Measurements from ENCODE around the gene YEATS4.

Gene YEATS4

GRCh38 chr12:69435644-69436043, 76.1 kb downstream of the YEATS4 start:
- DNase-seq (ENCODE audit: low read depth, low spot score) = peak; percentile 5
- TF ChIP-seq CTCF (IDR thresholded peaks at IDR 0.05; ENCODE audit: low read depth, low read length) = no peak
- H3K4me3 ChIP-seq (ENCODE audit: low read depth, low read length) = no peak overlapping the region
- in situ Hi-C loops (cut with HindIII; ENCODE audit: low sequenced_read_pairs) = no loop called here

- H3K4me3 ChIP-seq (ENCODE audit: low read depth, low read length) = no peak overlapping the region
- DNase-seq (ENCODE audit: low read depth, low spot score) = no peak
- in situ Hi-C loops (cut with HindIII; ENCODE audit: low sequenced_read_pairs) = no loop called here
- TF ChIP-seq CTCF (IDR thresholded peaks at IDR 0.05; ENCODE audit: low read depth, low read length) = no peak
Measured at GRCh38 chr12:69437073-69437472, 77.5 kb downstream of the YEATS4 start.

GRCh38 chr12:69438539-69438938, 79.0 kb downstream of the YEATS4 start:
- TF ChIP-seq CTCF (IDR thresholded peaks at IDR 0.05; ENCODE audit: low read depth, low read length) = no peak
- in situ Hi-C loops (cut with HindIII; ENCODE audit: low sequenced_read_pairs) = no loop called here
- no peak overlapping the region for H3K4me3 ChIP-seq (ENCODE audit: low read depth, low read length)
- DNase-seq (ENCODE audit: low read depth, low spot score) = no peak

- in situ Hi-C loops (cut with HindIII; ENCODE audit: low sequenced_read_pairs) = no loop called here
- H3K4me3 ChIP-seq (ENCODE audit: low read depth, low read length) = no peak overlapping the region
- DNase-seq (ENCODE audit: low read depth, low spot score) = no peak
- no peak for TF ChIP-seq CTCF (IDR thresholded peaks at IDR 0.05; ENCODE audit: low read depth, low read length)
Measured at GRCh38 chr12:69440016-69440415, 80.5 kb downstream of the YEATS4 start.

Data from astrocyte of the spinal cord (primary cell).